ENCODE results near the gene ULK4.
A peak's percentile ranks its signal among the peaks of the same experiment; 100 is the strongest.

ULK4 gene

DNA sequence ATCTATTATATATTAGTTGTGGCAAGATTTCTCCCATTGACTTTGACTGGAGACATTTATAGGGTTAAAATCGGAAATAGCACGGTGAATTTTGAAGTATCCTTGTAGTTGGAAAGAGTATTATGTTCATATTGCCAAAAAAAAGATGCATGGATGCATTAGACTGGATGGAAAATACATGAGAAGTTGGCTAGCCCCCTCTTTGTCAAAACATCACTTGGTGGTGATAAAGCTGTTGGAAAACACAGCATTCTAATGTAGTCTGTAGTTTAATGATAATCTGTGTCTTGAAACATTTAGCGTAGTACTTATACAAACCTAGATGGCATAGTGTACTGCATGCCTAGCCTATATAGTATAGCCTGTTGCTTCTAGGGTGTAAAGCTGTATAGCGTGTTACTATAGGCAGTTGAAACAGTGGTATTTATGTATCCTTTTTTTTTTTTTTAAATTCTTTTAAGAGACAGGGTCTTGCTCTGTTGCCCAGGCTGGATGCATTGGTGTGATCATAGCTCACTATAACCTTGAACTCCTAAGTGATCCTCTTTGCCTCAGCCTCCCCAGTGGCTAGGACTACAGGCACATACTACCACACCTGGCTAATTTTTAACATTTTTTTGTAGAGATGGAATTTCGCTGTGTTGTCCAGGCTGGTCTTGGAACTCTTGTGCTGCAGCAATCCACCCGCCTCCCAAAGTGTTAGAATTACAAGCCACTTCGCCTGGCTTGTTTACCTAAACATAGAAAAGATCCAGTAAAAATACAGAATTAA, 740.8 kb downstream of the ULK4 start:
- DNase-seq (ENCODE audit: low read depth) = no peak

DNA sequence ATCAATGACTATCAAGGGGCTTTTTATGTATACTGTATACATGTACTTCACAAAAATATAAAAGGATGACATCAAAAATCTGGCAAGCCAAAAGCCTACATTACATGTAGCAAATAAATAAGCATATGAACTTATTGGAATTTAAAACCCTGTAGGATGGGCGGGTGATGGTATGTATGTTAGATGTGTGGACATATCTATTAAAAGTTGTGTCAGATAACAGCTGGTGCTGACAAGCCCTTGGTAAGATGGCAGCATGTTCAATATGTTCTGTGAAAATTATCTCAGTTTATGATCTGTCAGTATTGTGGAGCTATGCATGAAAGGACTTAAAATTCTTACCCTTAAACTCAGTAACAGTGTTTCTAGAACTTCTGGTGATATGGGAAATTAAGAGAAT, 742.5 kb downstream of the ULK4 start:
- DNase-seq (ENCODE audit: low read depth) = no peak

DNA sequence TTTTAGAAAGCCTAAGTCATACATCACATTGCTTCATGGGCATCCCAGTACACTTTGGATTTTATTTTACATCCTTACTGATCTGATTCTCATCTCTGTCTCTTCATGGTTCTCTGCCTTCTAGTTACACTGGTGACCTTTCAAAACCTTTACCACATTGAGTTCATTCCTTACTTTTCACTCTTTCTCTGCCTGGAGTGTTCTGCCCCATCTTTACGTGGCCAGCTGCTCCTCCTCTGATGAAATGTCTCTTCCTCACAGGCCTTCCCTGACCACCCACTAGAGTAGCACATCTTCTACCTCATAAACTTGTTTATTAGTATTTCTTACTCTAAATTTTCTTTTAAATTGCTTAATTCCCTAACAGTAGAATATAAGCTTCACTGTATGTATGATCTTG, 744.9 kb downstream of the ULK4 start:
- no peak for DNase-seq (ENCODE audit: low read depth)

DNA sequence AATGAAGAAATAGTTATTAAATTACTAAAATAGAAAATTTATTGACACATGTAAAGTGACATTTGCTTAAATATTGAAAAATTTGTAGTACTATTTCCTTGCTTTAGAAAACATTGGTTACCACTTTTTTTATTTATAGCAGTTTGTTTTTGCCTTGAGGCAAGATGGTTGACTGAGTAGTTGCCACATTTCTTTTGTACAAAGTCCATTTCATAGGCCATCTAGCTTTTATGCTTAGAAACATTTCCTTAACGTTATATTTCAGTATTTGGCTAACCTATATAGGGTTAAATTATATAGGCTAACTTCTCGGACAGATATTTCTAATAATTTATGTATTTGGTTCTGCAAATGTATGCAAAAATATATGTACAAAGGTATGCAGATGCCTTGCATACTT, 745.5 kb downstream of the ULK4 start:
- DNase-seq (ENCODE audit: low read depth) = no peak

DNA sequence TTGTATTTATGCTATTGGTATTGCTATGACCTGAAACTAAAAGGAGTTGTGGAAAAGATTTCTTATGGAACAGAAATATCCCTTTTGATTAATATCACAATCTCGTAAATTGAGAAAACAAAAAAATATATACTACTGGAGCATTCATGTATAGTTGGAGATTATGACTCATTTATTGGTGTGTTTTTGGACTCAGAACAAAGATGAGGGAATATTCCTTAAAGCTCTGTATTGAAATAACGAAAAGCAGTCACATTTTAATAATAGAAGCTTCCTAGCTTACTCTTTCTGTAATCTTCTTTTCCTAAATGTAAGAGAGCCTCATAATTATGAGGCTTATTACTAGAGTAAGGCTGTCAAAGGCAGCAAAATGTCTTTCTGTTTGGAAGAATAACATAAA, 748.3 kb downstream of the ULK4 start:
- DNase-seq (ENCODE audit: low read depth) = no peak

DNA sequence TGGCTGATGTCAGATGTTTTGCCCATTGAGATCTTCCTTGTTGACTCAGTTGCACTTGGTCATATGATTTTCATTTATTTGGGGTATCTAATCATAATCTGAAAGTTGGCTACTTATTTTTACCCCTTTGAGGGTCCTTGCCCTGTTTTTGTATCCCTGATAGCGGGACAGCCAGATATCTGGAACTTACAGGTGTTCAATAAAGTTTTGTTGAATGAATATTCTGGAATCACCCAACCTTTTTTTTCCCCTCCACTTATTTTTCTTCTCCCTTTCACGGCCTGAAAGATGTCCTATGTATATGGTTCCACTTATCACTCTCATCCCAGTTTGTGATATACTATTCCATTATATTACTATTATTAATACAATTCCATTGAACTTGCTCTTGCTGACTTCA, 749.8 kb downstream of the ULK4 start:
- DNase-seq (ENCODE audit: low read depth) = no peak

DNA sequence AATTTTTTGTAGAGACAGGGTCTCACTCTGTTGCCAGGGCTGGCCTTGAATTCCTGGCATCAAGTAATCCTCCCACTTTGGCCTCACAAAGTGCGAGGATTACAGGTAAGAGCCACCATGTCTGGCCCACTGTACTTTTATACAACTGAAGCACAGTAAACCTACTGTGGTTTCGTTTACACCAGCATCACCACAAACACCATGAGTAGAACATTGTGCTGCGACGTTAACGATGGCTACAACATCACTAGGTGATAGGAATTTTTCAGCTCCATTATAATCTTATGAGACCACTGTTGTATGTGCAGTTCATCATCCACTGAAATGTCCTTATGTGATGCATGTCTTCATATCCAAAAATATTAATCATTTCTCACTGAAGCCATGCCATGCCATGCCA, 750.9 kb downstream of the ULK4 start:
- DNase-seq (ENCODE audit: low read depth) = no peak

DNA sequence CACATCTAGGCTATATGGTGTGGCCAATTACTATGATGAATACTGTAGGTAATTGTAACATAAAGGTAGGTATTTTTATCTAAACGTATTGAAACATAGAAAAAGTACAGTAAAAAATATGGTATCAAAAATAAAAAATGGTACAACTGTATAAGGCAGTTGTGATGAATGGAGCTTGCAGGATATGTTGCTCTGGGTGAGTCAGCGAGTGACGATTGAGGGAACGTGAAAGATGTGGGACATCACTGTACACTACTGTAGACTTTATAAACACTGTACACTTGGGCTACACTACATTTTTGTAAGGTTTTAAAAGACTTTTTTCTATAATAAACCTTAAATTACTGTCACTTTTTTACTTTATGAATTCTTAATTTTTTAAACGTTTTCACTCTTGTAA, 752.3 kb downstream of the ULK4 start:
- no peak for DNase-seq (ENCODE audit: low read depth)

DNA sequence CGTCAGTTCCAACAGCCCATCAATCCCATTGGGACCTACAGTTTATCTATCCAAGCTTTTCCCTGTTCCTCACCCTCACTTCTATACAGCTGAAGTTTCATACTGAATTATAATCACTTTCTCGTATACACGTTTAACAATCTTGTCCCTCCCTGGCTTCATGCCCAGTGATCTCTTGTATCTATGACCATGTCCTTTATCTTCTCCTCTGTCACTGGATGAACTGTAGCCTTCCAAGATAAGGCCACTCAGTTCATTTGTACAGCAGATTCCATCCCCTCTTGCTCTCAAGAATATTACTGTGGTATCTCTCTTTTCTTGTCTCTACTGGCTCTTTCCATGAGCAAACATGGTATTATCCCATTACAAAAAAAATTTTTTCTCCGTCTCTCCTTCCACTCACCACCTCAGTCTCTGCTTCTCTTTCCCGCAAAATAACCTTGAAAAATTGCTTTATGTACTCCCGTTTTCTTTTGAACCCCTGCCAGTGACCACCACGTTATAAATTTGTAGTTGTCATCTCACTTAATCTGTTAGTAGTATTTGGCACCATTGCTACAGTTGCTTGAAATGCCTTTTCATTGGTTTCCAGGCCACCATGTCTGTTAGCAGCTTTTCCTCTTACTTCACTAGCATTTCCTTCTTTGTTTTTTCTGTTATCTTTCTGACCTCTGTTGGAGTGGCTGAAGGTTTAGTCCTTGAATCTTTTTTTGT, 753.2 kb downstream of the ULK4 start:
- DNase-seq (ENCODE audit: low read depth) = no peak

DNA sequence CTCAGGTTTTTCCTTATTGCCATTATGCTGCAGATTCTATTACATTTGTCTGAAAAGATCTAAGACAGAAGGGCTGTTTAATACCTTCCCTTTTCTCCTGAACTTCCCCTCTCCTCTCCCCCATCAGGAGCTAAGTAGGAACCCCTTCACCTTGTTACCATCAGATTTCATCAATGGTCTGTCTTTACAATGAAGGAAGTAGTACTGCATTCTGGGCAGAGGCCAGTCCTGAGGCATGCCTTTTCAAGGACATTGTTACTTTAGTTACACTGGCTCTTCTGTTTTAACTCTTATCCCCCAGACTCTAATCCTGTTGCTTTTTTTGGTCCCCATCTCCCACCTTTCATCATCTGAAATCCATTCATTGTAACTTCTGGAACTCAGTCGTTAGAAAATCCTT, 754.5 kb downstream of the ULK4 start:
- DNase-seq (ENCODE audit: low read depth) = no peak

DNA sequence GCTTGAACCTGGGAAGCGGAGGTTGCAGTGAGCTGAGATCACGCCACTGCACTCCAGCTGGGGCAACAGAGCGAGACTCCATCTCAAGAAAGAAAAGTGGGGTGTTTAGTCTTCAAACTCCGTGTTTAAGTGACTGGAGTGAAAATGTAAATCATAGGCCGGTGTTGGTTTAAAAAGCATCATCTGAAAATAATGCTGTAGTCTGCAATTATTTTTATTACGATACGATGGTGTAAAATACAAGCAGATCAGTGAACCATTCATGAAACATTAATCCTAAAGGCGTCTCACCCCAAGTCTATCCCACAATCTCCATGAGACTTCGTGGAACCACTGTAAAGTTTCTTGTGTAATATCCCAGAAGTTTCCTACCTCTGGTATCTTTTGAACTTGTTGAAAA, 756.3 kb downstream of the ULK4 start:
- DNase-seq (ENCODE audit: low read depth) = no peak

DNA sequence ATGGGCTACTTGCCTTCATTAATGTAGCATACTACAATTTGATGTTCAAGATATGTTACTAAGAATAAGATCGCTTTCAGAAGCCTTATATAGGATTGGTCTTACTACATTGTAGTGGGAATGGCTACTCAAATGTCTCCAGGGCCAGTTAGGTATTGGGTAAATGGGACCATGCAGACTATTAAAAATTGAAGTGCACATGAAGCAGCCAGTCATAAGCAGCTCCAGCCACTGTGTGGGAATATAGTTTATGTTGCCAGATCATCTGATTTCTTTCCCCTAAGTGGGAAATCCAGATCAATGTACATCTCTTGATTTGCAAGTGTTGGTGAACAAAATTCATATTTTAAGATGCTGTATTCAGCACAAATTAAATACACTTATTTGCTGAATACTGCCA, 757.5 kb downstream of the ULK4 start:
- no peak for DNase-seq (ENCODE audit: low read depth)

DNA sequence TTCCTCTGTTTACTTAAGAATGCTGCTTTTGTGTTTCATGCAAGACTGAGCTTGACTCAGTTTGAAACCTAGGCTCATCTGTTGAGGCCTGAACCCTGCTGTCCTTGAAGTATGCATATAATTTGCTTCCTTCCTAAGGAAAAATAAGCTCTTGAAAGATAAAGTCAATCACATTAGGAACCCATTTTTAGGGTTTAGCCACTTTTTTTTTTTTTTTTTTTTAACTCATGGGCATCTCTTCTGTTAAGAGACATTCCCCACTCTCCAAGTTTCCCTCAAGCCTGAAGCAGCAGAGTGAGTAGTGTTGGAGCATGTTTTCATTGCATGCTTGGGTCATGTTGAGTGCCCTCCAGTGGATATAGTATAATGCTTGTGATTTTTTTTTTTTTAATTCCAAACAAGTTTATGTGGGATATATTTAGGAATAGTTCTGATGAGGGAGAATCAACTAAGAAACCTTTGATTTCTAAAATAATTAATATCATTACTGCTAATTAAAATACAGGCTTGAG, 759.0 kb downstream of the ULK4 start:
- no peak for DNase-seq (ENCODE audit: low read depth)

DNA sequence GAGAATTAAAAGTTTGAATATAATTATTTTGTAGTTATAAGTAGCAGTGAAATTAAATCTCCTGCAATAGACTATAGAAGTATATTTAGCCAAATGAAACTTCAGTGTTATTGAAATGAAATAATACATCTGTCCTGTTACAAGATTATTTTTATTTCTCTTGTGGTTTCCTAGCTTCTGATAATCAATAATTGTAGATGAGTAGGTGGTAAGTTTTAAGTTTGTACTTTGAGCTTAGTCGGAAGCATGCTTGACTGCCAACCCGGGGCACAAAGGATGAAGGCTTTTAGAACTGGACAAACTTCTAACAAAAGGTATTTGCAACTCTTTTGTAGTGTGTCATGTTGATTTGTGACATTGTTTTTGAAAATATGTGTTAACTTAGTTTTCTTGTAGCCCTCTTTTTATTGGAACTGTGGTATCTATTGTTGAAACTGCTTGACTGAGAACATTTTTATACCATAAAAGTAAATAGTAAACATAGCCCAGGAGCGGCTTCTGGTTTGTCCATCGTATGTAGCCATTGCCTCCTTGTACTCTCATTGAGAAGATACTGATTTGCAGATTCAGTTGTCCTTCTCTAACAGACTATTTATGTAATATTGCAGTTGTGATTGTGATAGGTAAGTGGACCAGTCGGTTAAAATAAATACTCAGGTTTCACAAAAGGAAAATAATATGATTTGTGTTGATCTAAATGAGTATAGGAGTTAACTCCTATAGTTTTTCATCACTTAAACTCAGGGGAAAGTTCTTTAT, 759.6 kb downstream of the ULK4 start:
- DNase-seq (ENCODE audit: low read depth) = no peak

DNA sequence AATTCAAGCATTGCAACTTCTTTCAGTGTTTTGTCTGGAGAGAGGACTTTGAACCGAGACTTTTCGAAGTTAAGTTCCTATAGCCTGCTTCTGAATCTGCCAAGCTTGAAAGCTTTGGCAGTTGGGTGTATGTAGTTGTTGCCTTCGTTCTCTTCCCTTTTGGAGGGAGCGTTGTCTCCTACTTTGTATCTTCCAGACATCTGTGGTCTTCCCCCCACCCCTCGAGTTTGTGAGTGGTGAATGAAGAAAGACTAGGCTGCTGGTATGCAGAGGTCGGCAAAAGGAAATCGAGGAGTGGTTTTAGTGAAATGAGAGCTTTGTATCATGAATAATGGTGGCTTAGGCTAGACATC, 761.3 kb downstream of the ULK4 start:
- DNase-seq (ENCODE audit: low read depth) = peak; percentile 18

DNA sequence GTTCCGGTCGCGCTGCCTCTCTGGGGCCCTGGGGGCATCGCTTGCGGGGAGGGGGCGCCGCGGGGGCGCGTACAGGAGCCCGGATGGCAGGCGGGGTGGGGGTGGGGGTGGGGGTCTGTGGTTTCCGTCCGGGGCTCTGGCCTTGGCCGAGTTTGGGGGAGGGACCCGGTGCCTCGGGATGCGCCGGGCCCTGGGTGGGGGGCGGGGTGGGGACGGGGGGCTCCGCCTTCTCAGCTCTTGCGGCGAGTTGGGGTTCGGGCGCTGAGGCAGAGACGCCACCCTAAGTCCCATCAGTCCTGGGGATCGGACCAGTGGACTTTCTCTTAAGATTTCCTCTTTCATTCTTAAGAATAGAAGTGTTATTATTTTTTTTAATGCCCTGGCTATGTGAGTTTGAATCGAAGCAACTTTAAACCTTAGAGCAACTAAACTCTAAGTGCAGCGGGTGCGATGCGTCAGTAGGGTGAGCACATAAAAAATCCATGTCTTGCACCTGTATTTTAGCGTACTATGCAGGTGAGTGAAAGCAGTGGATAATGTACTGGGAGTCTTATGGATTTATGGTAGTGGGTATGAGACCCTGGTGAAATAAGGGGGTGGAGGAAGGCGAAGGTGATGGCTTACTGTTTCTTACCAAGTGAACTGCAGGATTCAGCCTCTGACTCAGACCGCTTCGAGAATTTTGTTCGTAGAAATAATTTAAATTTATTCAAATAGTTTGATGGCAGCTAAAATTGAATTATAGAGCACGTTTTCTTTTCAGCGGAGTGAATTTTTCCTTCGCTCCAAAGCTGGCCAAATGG, 761.8 kb downstream of the ULK4 start:
- DNase-seq (ENCODE audit: low read depth) = peak; percentile 18

DNA sequence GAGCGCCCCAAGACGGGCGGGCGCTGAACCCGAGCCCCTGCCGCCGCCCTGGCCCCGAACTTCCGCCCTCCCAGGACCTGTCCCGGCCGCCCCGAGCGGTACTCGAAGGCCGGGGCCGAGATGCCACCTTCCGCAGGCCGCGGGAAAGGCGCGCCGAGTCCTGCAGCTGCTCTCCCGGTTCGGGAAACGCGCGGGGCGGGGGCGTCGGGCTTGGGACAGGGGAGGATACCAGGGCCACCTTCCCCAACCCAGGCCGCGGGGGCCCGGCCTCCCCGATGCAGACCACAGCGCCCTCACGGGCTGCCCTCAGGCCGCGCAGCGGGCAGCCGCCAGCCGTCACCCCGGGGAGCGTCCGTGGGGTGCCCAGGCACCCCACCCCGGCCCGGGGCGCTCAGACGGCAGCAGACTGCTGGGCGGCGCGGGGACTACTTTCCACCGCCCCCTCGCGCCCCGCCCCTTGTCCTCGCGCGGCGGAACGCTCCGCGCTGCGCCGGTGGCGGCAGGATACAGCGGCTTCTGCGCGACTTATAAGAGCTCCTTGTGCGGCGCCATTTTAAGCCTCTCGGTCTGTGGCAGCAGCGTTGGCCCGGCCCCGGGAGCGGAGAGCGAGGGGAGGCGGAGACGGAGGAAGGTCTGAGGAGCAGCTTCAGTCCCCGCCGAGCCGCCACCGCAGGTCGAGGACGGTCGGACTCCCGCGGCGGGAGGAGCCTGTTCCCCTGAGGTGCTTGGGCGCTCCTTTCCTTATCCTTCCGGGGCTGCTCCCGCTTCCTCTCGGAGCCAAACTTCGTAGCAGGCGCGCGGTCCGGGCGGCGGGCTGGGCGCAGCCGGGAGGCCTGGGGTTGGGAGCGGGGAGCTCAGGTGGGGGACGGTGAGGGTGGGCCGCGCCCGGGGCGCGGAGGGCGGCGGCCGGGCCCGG, 762.7 kb downstream of the ULK4 start, which contains the start of gene CTNNB1:
Gene CTNNB1 (plus strand): TSS at position 556 of the 916 bp plus-strand sequence. CDS start 24,564 bp downstream, outside the sequence.
- DNase-seq (ENCODE audit: low read depth) = peak; percentile 88

DNA sequence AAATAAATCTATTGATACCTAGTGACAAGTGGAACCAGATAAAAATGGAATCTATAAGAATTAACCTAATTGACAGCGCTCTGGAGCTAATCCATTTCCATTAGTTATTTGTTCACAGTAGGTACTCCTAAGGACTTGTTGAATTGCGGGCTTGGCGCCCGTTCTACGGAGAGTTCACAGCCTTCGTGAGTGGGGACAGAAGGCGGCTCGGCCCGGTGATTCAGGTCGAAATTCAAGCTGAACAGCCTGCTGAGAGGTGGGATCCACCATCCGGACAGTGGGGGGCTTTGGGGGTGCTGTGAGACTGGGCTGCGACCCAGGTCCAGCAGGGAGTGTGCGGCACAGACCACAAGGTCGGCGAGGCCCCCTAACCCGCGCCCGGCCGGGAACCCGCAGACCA, 763.4 kb downstream of the ULK4 start:
- peak; percentile 1 for DNase-seq (ENCODE audit: low read depth)

DNA sequence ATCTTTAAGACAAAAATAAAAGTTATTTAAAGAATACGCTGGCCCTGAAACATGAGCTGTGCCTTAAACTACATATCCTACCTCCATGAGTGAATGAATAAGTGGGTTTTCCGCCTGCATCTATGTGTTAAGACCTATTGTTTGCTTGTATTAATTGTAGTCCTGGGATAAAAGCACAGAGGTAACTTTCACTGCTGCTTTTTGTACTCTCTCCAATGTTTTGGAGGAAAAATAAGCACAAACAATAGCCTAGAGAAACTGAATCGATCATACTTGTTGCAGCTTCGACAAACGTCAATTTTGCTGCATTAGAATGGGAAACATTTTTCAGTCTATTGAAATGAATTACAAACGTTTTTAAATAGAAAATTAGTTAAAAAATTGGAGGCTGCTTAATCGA, 763.9 kb downstream of the ULK4 start:
- DNase-seq (ENCODE audit: low read depth) = no peak
